GM12872 (cell line): Measurements from ENCODE around the gene VAMP2.
A peak's percentile ranks its signal among the peaks of the same experiment; 100 is the strongest.

Experiments
- TF ChIP-seq, protein P1 (sequence below): IDR thresholded peaks from 3 replicates; pipeline ENCODE4 v1.5.1; 2011; ENCODE audit warnings: low read depth, mild to moderate bottlenecking, low read length, moderate library complexity; ENCODE audit not compliant: insufficient read depth

Gene VAMP2

DNA sequence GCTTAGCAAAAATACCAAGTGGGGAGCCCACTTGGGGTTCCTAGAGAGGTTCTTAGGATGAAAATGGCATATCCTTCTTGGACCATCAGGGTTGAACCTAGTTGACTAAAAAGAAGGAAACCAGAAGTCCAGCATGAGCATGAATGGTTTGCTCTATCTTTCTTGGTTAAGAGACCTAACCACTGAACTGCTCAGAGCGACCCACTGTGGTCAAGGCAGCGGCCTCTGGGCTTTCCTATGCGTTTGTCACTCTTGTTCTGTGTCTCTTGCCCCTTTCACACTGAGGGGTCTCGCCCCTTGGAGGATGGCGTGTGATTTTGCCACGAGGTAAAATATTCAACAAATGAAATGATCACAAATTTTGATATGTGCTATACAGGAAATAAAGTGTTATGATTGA, 27.8 kb upstream of the VAMP2 start:
- TF ChIP-seq, protein P1, sequence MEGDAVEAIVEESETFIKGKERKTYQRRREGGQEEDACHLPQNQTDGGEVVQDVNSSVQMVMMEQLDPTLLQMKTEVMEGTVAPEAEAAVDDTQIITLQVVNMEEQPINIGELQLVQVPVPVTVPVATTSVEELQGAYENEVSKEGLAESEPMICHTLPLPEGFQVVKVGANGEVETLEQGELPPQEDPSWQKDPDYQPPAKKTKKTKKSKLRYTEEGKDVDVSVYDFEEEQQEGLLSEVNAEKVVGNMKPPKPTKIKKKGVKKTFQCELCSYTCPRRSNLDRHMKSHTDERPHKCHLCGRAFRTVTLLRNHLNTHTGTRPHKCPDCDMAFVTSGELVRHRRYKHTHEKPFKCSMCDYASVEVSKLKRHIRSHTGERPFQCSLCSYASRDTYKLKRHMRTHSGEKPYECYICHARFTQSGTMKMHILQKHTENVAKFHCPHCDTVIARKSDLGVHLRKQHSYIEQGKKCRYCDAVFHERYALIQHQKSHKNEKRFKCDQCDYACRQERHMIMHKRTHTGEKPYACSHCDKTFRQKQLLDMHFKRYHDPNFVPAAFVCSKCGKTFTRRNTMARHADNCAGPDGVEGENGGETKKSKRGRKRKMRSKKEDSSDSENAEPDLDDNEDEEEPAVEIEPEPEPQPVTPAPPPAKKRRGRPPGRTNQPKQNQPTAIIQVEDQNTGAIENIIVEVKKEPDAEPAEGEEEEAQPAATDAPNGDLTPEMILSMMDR, result no peak

DNA sequence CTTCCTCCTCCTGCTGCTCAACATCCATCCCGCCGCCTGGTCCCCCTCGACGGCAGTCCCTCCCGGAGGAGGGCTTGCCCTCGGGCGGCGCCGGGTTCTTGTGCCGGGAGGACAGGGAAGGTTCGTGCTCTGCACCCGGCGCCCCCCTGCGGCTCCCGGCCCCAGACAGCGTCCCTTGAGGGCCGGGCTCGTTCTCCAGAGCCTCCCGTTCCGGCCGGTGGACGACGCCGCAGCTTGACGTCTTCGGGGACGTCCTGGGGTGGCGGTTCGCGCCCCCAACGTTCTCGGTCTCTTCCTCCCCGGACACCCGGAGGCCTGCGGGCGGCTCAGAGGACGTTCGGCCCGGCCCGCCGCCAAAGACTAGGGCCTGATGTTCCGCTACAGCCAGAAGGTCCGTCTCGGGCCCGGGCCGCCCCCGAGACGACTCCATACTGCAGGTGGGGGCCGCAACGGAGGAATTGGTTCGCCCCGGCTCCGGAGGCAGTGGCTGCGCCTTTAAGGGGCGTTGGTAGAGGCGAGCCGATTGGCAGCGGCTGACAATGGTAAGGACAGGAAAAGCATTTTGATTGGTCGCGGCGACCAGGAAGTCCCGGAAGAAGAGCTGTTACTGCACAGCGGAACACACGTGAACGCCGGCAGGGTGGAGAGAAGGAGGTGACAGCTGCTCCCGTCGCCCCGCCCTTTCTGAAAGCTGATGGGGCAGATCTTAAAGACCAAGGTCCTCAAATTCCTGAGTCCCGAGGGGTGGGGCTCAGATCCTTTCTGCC, 27.1 kb upstream of the VAMP2 start, which contains the start of gene BORCS6:
BORCS6 (minus strand) TSS at position 470 of the 767 bp plus-strand sequence; CDS start at position 430, 40 bp downstream.
- TF ChIP-seq, protein P1, result no peak

DNA sequence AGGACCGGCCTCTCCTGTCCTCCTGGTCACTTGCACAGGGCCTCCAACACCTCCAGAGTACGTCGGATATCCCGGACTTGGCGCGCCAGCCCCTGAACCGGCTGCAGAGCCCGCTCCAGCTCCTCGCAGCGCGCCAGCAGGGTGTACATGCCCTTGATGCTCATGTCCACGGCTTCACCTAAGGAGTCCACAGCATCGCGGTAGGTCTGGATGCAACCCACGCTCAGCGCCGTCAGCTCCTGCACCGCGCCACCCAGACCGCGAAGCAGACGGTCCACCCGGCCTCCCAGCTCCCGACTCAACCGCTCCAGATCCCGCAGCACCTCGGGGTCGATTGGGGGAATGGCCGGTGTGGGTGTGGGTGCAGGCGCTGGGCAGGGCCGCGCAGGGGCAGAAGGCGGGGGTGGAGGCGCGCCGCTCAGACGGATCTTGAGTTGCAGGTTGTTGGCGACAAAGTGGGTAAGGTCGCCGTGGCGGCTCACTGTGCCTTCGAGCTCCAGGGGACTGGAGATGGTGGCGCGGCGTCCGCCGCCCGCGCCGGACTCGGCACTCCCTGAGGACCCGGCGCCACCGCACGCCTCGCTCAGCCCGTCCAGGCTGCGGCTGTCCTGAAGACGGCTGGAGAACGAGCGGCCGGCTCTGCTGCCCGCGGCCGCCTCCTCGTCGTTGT, 26.4 kb upstream of the VAMP2 start:
- TF ChIP-seq, protein P1, result no peak

DNA sequence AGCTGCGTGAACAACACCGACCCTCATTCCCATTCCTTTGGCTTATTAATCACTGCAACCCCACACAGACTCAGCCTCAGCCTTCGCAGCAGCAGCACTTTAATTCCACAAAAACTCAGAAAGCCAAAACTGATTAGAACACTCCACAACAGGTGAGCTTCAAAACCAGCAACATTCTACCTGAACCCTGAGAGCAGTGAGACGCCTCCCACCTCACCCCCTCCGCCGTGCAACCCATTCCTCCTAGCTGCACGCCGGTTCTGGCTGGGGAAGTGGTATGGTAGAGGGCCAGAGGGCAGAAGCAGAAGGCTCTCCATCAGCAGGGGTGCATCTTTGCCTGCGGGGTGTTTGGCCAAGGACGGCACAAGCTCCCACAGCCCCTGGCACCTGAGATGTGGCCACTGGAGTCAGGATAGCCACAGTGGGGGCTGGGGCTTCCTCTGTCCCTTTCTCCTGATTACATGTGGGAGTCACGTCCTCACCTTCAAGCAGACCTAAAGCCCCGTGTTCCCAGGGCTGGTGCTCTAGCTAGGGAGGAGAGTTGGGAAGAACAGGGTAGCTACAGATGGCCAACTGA, 25.6 kb upstream of the VAMP2 start:
- TF ChIP-seq, protein P1, result no peak

DNA sequence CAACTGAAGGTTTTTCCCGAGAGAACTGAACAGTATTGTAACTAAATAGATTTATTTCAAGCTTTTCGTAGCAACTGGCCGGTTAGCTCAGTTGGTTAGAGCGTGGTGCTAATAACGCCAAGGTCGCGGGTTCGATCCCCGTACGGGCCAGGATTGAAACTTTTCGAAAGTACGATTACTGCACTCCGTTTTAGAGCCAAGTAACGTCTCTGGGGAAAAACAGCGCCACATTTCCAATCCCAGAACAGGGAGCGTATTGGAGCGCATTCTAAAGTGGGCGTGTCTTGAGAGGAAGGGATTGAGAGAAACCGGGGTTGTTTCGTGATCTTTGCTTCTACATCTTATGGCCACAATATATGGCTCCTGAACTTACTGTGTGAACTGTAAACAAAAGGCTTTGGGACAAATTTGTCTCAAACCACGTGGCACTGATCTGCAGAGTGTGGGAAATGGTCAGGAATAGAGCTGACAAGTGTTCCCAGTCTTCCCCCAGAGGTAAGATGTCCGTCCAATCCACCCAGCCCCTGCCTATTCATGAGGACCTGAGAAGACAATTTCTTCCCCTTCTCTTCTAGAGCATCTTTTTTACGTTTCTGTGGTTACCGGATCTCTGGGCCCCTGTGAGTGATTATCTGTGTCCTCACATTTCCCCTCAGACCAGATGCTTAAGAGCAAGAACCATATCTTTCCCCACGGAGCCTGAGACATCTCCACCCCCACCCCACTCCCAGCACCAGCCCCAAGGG, 24.9 kb upstream of the VAMP2 start:
- TF ChIP-seq, protein P1, result peak; percentile 16; the same call in 1 of the 3 replicates

DNA sequence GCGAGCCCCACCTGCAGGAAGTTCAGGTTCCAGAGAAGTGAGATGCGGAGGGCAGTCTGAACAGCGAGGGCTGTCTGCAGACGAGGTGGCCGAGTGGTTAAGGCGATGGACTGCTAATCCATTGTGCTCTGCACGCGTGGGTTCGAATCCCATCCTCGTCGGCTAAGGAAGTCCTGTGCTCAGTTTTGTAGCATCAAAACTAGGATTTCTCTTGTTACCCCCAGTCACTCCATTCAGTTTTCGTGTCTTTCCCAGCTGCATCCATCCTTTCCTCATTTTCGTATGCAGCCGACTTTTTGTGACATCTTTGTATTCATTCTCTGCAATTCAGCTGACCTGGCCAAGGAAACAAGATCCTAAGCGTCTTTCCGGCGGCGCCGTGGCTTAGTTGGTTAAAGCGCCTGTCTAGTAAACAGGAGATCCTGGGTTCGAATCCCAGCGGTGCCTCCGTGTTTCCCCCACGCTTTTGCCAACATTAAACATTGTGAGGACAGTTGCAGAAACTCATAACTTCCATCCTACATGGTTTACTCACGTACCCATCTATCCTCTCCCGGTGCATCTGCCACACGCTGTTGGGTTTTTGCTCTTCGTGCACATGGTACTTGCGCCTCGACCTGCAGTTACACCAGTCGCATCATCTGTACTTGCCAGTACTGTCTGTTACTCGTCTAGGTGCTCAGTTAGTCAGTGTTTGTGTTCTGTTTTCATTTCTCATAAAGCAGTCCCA, 24.2 kb upstream of the VAMP2 start:
- TF ChIP-seq, protein P1, result no peak; the same call in 2 of the 3 replicates

DNA sequence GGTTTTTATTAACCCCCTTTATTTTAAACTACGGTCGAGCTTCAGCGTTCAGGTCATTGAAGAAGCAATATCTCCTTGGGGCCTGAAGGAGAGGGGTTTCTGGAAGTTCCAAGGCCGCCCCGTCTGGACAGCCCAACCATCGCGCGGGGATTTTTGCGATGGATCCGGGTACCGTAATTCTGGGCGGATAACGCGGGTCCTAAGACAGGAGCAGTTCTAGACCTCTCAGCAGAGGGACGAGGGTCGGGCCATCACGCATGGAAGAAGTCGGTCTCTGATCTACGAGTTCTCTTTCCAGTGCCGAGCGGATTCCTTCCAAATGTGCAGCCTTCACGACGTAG, 23.7 kb upstream of the VAMP2 start:
- TF ChIP-seq, protein P1, result 0 out of 3 replicates have a peak, but pooled peaks have one; percentile 36
